Esophagus mucosa (tissue), 1 donor: ENCODE results near the gene SMAP2. TPM values are rescaled to one million over a fixed set of nuclear protein-coding genes. Genes with fewer than 3 reads are reported as not detected.
"Not testable (repeated sequence)": the region's sequence is repeated elsewhere in the genome, so short reads cannot be mapped to it uniquely, and the experiment has no call there.

Experiments
- ATAC-seq: fragments of 200-7000 bp; cut with Tn5 transposase; one replicate; pipeline ENCODE4 v1.9.1; 2020
- total RNA-seq: library from RNA; stranded (reverse); gene quantifications from one replicate; pipeline ENCODE4 v1.2.4, GENCODE V29; 2023
- donor health status: DM: yes; HTN: yes; CAD: no.

Gene SMAP2
- 17.9 TPM for total RNA-seq

- peak; percentile 98 for ATAC-seq
Measured at GRCh38 chr1:40373323-40374283, at the start of gene SMAP2. SMAP2 (plus strand) TSS chr1:40373727; CDS start chr1:40374121, 394 bp downstream.

- ATAC-seq: not testable (repeated sequence)
Measured at GRCh38 chr1:40331403-40331802, 42.1 kb upstream of the SMAP2 start.

- ATAC-seq: no peak
Measured at GRCh38 chr1:40332695-40333094, 40.8 kb upstream of the SMAP2 start.

- no peak for ATAC-seq
Measured at GRCh38 chr1:40337443-40337842, 36.1 kb upstream of the SMAP2 start.

GRCh38 chr1:40338745-40339419, 34.6 kb upstream of the SMAP2 start:
- peak; percentile 90 for ATAC-seq

GRCh38 chr1:40339420-40340323, 33.9 kb upstream of the SMAP2 start:
- peak; percentile 69 for ATAC-seq

GRCh38 chr1:40341491-40342380, 31.8 kb upstream of the SMAP2 start:
- ATAC-seq: no peak

- ATAC-seq: not testable (repeated sequence)
Measured at GRCh38 chr1:40342381-40342717, 31.2 kb upstream of the SMAP2 start.

GRCh38 chr1:40344597-40344996, 28.9 kb upstream of the SMAP2 start:
- peak; percentile 55 for ATAC-seq

- no peak for ATAC-seq
Measured at GRCh38 chr1:40350391-40350790, 23.1 kb upstream of the SMAP2 start.

GRCh38 chr1:40351124-40351523, 22.4 kb upstream of the SMAP2 start:
- no peak for ATAC-seq

GRCh38 chr1:40352126-40352525, 21.4 kb upstream of the SMAP2 start:
- no peak for ATAC-seq

- no peak for ATAC-seq
Measured at GRCh38 chr1:40353082-40353481, 20.4 kb upstream of the SMAP2 start.

- no peak for ATAC-seq
Measured at GRCh38 chr1:40357625-40358024, 15.9 kb upstream of the SMAP2 start.

- ATAC-seq: no peak
Measured at GRCh38 chr1:40360631-40361030, 12.9 kb upstream of the SMAP2 start.

- no peak for ATAC-seq
Measured at GRCh38 chr1:40361201-40361600, 12.3 kb upstream of the SMAP2 start.

GRCh38 chr1:40361637-40362036, 11.9 kb upstream of the SMAP2 start:
- ATAC-seq: no peak

GRCh38 chr1:40362199-40362598, 11.3 kb upstream of the SMAP2 start:
- ATAC-seq: no peak

- no peak for ATAC-seq
Measured at GRCh38 chr1:40362699-40363098, 10.8 kb upstream of the SMAP2 start.

GRCh38 chr1:40363721-40364120, 9.8 kb upstream of the SMAP2 start:
- ATAC-seq: peak; percentile 32

GRCh38 chr1:40371707-40372258, 1.7 kb upstream of the SMAP2 start:
- no peak for ATAC-seq
